ENCODE measurements around the gene MICOS13.

The MICOS13 gene

GRCh38 chr19:5667751-5668271 is 12.5 kb downstream of the MICOS13 start:
- no peak for DNase-seq (ENCODE audit: low read depth)

GRCh38 chr19:5666921-5667610 is 13.2 kb downstream of the MICOS13 start:
- no peak for DNase-seq (ENCODE audit: low read depth)

- no peak for DNase-seq (ENCODE audit: low read depth)
Measured at GRCh38 chr19:5665781-5666513, 14.4 kb downstream of the MICOS13 start.

- DNase-seq (ENCODE audit: low read depth) = no peak
Measured at GRCh38 chr19:5664515-5664914, 15.8 kb downstream of the MICOS13 start.

GRCh38 chr19:5663904-5664303 is 16.4 kb downstream of the MICOS13 start:
- no peak for DNase-seq (ENCODE audit: low read depth)

GRCh38 chr19:5661483-5661882 is 18.8 kb downstream of the MICOS13 start:
- DNase-seq (ENCODE audit: low read depth) = no peak

GRCh38 chr19:5655412-5655811 is 24.9 kb downstream of the MICOS13 start:
- DNase-seq (ENCODE audit: low read depth) = no peak

GRCh38 chr19:5654931-5655330 is 25.4 kb downstream of the MICOS13 start:
- no peak for DNase-seq (ENCODE audit: low read depth)

GRCh38 chr19:5652261-5652660 is 28.1 kb downstream of the MICOS13 start:
- DNase-seq (ENCODE audit: low read depth) = no peak

GRCh38 chr19:5651361-5651760 is 29.0 kb downstream of the MICOS13 start:
- DNase-seq (ENCODE audit: low read depth) = no peak

GRCh38 chr19:5648464-5648863 is 31.9 kb downstream of the MICOS13 start:
- DNase-seq (ENCODE audit: low read depth) = no peak

- DNase-seq (ENCODE audit: low read depth) = no peak
Measured at GRCh38 chr19:5646703-5647102, 33.6 kb downstream of the MICOS13 start.

- DNase-seq (ENCODE audit: low read depth) = no peak
Measured at GRCh38 chr19:5645409-5645808, 34.9 kb downstream of the MICOS13 start.

- no peak for DNase-seq (ENCODE audit: low read depth)
Measured at GRCh38 chr19:5644037-5644436, 36.3 kb downstream of the MICOS13 start.

- no peak for DNase-seq (ENCODE audit: low read depth)
Measured at GRCh38 chr19:5643060-5643459, 37.3 kb downstream of the MICOS13 start.

- no peak for DNase-seq (ENCODE audit: low read depth)
Measured at GRCh38 chr19:5642204-5642603, 38.1 kb downstream of the MICOS13 start.

GRCh38 chr19:5641171-5641570 is 39.1 kb downstream of the MICOS13 start:
- DNase-seq (ENCODE audit: low read depth) = no peak

- no peak for DNase-seq (ENCODE audit: low read depth)
Measured at GRCh38 chr19:5637971-5638370, 42.3 kb downstream of the MICOS13 start.

- no peak for DNase-seq (ENCODE audit: low read depth)
Measured at GRCh38 chr19:5635427-5635826, 44.9 kb downstream of the MICOS13 start.

GRCh38 chr19:5632657-5633056 is 47.7 kb downstream of the MICOS13 start:
- no peak for DNase-seq (ENCODE audit: low read depth)

GRCh38 chr19:5632241-5632612 is 48.1 kb downstream of the MICOS13 start:
- no peak for DNase-seq (ENCODE audit: low read depth)

- no peak for DNase-seq (ENCODE audit: low read depth)
Measured at GRCh38 chr19:5631567-5632240, 48.6 kb downstream of the MICOS13 start.

GRCh38 chr19:5628919-5629481 is 51.3 kb downstream of the MICOS13 start:
- DNase-seq (ENCODE audit: low read depth) = no peak

Measured in activated T-helper 9 cell treated with anti-CD3 and anti-CD28 coated beads, Interleukin-2, amount 50 U/mL, for 16 hours (primary cell).